HUES6 (cell line): ENCODE data around the gene CPNE2.
"Not testable (repeated sequence)": the region's sequence is repeated elsewhere in the genome, so short reads cannot be mapped to it uniquely, and the experiment has no call there.

Source experiments
- H3K27ac ChIP-seq: 2 replicates; pipeline ENCODE4 v1.7.0; 2013; ENCODE audit warnings: low read depth, mild to moderate bottlenecking, low read length, inconsistent platforms
- H3K27me3 ChIP-seq: 2 replicates; pipeline ENCODE4 v1.6.1; 2013; ENCODE audit warnings: low read length; ENCODE audit not compliant: control insufficient read depth, insufficient read depth
- H3K36me3 ChIP-seq: 2 replicates; pipeline ENCODE4 v1.6.1; 2013; ENCODE audit warnings: low read length; ENCODE audit not compliant: control insufficient read depth, insufficient read depth
- H3K4me1 ChIP-seq: 2 replicates; pipeline ENCODE4 v1.6.1; 2013; ENCODE audit warnings: low read length; ENCODE audit not compliant: control insufficient read depth, insufficient read depth
- H3K4me3 ChIP-seq: 2 replicates; pipeline ENCODE4 v1.5.1; 2013; ENCODE audit warnings: low read depth, low read length
- H3K9ac ChIP-seq: one replicate; pipeline ENCODE4 v1.6.1; 2013; ENCODE audit warnings: mild to moderate bottlenecking, low read length
- H3K9me3 ChIP-seq: 2 replicates; pipeline ENCODE4 v1.6.1; 2013; ENCODE audit warnings: low read depth, low read length; ENCODE audit not compliant: control insufficient read depth, insufficient read depth

CPNE2 gene

DNA sequence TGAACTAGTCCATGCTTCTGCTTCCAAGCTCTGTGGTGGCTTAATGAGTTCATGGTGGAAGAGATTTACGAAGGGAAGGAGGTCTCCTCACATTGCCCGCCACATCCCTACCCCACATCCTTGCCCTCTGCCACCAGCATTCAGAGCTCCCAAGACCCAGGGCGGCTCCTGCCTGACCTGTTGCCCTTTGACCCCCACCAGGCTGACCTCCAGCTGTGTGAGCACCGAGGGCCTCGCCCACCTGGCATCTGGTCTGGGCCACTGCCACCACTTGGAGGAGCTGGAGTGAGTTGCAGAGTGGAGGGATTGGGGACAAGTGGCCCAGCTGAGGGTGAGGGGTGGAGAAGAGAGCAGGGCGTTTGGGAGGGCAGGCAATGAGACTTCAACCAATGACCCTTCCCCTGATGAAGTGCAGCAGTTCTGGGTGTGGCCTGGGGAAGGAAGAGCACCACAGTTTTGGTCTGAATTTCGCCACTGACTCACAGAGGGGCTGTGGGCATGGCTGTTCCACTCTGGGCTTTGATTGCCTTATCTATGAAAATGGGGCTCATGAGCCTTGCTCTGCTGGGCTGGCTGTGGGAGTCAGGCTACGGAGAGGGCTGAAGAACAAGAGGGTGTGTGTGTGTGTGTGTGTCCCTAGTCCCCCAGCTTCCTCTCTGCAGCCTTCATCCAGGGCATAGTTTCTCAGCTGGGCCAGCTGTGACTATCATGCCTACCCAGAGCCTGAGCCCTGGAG lies 22.6 kb upstream of the CPNE2 start:
- Histone ChIP-seq H3K4me3 (no peak overlapping the region), H3K4me1 (peaks cover 7% of the 10 kb centered on the region; the same call in 1 of the 2 replicates), H3K27me3 (no peaks in the 10 kb centered on the region), H3K9ac (no peak overlapping the region), H3K27ac (no peak overlapping the region), H3K36me3 (no peaks in the 10 kb centered on the region), H3K9me3 (no peaks in the 10 kb centered on the region)

DNA sequence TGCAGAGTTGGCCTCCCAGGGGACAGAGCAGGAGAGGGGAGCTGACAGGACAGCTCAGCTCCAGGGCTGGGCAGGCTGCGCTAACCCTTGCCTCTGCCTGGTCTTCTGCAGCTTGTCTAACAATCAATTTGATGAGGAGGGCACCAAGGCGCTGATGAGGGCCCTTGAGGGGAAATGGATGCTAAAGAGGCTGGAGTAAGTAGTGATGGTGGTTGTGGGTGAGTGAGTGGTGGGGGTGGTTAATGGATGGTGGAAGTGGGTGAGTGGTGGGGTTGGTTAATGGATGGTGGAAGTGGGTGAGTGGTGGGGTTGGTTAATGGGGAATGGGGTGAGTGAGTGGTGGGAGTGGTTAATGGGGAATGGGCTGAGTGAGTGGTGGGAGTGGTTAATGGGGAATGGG lies 22.0 kb upstream of the CPNE2 start:
- Histone ChIP-seq H3K9me3 (no peaks in the 10 kb centered on the region), H3K4me3 (no peak overlapping the region), H3K27ac (no peak overlapping the region), H3K4me1 (peaks cover 7% of the 10 kb centered on the region; the same call in 1 of the 2 replicates), H3K9ac (no peak overlapping the region), H3K36me3 (no peaks in the 10 kb centered on the region), H3K27me3 (no peaks in the 10 kb centered on the region)

DNA sequence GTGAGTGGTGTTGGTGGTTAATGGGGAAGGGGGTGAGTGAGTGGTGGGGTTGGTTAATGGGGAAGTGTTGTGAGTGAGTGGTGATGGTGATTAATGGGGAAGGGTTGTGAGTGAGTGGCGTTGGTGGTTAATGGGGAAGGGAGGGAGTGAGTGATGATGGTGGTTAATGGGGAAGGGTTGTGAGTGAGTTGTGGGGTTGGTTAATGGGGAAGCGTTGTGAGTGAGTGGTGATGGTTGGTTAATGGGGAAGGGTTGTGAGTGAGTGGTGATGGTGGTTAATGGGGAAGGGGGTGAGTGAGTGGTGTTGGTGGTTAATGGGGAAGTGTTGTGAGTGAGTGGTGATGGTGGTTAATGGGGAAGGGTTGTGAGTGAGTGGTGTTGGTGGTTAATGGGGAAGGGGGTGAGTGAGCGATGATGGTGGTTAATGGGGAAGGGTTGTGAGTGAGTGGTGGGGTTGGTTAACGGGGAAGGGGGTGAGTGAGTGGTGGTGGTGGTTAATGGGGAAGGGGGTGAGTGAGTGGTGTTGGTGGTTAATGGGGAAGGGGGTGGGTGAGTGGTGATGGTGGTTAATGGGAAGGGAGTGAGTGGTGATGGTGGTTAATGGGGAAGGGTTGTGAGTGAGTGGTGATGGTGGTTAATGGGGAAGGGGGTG lies 21.2 kb upstream of the CPNE2 start:
- not testable (repeated sequence) for H3K4me1 ChIP-seq, H3K27ac ChIP-seq, H3K36me3 ChIP-seq, H3K9ac ChIP-seq, H3K9me3 ChIP-seq, H3K4me3 ChIP-seq, H3K27me3 ChIP-seq

DNA sequence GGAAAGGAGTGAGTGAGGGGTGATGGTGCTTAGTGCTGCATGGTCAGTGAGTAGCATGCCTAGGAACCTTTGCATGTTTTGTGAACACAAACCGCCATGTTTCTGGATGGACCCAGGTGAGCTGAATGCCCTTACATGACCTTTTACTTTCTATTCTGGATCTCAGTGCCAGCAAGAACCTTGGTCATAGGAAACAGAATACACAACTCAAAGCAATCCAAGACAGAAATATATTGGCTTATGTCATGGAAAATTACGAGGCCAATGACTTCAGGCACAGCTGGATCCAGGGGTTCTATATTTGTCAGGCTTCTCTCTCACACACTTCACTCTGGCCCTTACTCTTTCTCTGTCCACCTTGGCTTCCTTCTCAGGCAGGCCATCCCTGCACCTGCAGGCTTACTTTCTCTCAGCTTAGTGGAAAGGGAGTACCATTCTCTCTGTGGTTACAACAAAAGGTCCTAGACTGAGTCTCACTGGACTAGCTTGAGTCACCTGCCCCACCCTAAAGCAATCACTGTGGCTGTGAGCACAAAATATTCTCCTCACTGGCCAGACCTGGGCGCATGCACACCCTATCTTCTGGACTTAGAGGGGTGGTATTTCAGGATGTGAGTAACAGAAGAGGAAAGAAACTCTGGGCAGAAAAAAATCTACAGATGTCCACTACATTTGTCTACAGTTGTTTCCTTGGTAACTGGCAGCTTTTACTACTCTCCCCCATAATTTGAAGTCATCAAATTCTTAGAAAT lies 20.4 kb upstream of the CPNE2 start:
- Histone ChIP-seq H3K4me3 (no peak overlapping the region), H3K9me3 (no peaks in the 10 kb centered on the region), H3K27ac (no peak overlapping the region), H3K27me3 (no peaks in the 10 kb centered on the region), H3K9ac (no peak overlapping the region), H3K36me3 (no peaks in the 10 kb centered on the region), H3K4me1 (peaks cover 12% of the 10 kb centered on the region; the same call in 1 of the 2 replicates)

DNA sequence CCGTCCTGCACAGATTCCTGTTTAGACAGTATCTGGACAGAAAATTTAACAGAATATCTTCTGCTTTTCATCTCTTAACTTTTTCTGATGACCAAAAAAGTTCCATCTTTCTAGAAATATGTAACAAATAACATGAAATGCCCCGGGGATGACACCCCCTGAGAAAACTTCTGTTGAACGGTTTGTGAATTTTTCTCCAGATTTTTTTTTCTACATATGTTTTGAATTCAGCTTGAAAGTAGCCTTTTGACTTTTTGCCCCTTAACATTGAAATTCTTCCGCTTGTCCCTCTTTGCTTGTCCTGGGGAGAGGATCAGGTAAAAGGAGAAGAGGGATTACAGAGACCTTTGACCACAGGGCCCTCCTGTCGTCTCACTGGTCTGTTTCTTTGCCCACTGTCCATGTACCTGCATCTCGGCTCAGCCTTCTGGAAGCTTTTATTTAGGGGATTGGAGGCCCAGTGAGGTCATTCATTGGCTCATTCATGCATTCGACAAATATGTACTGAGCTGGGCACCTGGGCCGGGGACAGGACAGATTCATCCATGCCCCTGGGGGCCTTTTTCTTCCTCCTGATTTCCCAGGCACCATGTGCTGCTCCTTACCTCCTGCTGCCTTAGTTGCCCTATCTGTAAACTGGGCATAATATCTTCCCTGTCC lies 19.6 kb upstream of the CPNE2 start:
- H3K9ac ChIP-seq, result no peak overlapping the region
- H3K36me3 ChIP-seq, result no peaks in the 10 kb centered on the region
- H3K4me1 ChIP-seq, result peaks cover 12% of the 10 kb centered on the region; the same call in 1 of the 2 replicates
- H3K27ac ChIP-seq, result no peak overlapping the region
- H3K4me3 ChIP-seq, result no peak overlapping the region
- no peaks in the 10 kb centered on the region for H3K27me3 ChIP-seq
- H3K9me3 ChIP-seq, result no peaks in the 10 kb centered on the region

DNA sequence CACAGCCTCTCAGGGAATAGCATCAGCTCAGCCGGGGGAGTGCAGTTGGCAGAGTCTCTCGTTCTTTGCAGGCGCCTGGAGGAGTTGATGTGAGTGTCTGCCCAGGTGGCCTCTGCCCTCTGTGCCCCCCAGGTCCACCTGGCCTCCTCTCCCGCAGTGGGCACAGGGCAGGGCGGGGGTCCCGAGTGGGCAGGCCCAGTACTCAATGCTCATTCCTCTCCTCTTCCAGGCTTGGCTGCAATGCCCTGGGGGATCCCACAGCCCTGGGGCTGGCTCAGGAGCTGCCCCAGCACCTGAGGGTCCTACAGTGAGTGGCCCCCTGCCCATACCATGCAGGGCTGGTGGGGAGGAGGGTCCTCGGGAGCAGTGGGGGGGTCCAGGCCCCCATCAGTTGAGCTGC lies 14.7 kb upstream of the CPNE2 start:
- Histone ChIP-seq H3K9ac (no peak overlapping the region), H3K27me3 (no peaks in the 10 kb centered on the region), H3K4me3 (no peak overlapping the region), H3K36me3 (no peaks in the 10 kb centered on the region), H3K27ac (no peak overlapping the region), H3K4me1 (peaks cover 5% of the 10 kb centered on the region; the same call in 1 of the 2 replicates), H3K9me3 (no peaks in the 10 kb centered on the region)

DNA sequence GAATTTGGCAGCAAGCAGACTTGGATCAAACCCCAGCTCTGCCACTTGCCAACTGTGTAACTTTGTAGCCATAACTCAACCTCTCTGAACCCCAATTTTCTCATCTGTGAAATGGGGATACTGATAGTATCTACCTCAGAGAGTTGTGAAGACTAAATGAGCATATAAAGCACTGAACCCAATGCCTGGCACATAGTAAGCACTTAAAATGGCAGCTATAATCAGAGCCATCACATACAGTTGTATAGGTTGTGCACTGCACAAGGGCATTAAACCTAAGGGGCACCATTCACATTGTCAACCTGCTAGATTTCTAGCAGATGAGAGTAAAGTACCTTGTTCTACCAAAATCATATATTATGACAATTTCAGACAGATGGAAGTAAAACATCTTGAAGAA lies 10.6 kb upstream of the CPNE2 start:
- Histone ChIP-seq H3K9me3 (no peaks in the 10 kb centered on the region), H3K4me3 (no peak overlapping the region), H3K9ac (no peak overlapping the region), H3K36me3 (no peaks in the 10 kb centered on the region), H3K27me3 (no peaks in the 10 kb centered on the region), H3K4me1 (0 out of 2 replicates have a peak, but pooled peaks cover 3% of the 10 kb centered on the region), H3K27ac (no peak overlapping the region)

DNA sequence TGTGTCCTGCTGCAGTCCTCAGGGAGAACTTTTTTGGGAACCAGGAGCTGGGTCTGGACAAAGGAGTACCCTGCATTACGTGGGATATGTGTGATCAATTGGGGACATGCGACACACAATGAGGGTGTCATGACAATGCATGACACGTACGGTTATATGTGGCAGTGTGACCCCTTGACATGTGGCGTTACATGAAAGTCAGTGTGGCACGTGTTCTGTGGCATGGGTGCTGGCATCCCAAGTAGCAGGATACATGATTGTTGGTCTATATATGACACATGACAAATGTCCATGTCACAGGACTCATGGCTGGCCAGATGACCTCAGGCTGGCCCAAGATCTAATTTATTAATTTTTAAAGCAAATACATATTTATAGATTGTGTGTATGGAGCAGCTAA lies 9.7 kb upstream of the CPNE2 start:
- H3K4me1 ChIP-seq, result 0 out of 2 replicates have a peak, but pooled peaks cover 3% of the 10 kb centered on the region
- H3K36me3 ChIP-seq, result no peaks in the 10 kb centered on the region
- H3K27me3 ChIP-seq, result no peaks in the 10 kb centered on the region
- H3K9ac ChIP-seq, result no peak overlapping the region
- no peaks in the 10 kb centered on the region for H3K9me3 ChIP-seq
- no peak overlapping the region for H3K4me3 ChIP-seq
- no peak overlapping the region for H3K27ac ChIP-seq

DNA sequence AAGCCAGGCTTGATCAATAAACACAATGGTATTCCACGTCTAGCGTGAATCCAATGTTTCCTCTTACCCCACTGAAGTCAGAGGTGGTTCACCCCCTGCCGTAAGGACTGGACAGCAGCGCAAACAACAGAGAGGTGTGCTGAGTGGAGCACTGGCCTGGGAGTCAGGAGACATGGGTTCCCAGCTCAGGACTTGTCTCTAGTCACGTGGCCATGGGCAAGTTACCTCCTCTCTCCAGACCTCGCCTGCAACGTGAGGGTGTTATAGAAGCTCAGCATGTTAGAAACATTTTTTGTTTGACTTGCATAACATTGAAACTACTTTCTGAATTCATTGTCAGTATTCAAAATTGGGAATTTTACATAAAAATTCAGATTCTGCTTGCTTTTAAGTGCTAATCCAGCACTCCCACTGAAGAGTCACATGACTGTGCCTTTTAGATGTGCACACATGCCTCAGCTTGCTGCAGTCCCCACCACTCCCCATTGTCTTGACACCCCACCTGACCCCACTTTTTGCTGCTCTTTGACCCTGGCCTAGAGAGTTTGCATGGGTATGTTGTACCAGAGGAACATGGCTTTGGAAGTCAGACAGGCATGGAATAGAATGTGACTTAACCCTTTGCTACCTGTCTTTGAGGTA lies 8.8 kb upstream of the CPNE2 start:
- Histone ChIP-seq H3K27me3 (no peaks in the 10 kb centered on the region), H3K36me3 (no peaks in the 10 kb centered on the region), H3K9me3 (no peaks in the 10 kb centered on the region), H3K4me3 (no peak overlapping the region), H3K4me1 (0 out of 2 replicates have a peak, but pooled peaks cover 3% of the 10 kb centered on the region), H3K9ac (no peak overlapping the region), H3K27ac (no peak overlapping the region)

DNA sequence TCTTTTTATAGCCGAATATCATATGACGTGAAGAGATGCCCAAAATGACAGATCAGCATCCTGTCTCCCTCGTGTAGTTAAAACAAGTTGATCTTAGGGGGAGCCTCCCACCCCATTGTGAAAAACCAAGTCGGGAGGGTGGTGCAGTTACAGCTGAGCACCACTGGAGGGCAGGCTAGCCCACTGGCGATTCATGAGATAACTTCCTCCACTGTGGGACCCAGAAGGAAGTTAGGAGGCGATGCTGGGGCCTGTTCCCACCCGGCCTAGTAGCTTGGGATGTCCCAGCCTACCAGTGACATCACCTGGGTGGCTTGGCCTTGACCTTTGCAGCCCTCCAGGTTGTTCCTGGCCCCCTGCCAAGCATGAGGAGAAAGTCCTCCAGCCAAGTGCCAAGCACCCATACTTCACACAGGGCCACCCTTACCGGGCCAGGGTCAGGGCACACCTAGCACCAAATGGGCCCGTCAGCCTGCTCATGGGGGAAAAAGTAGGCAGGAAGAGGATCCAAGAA lies 8.1 kb upstream of the CPNE2 start:
- Histone ChIP-seq H3K9ac (no peak overlapping the region), H3K4me1 (0 out of 2 replicates have a peak, but pooled peaks cover 3% of the 10 kb centered on the region)

More for the DNA sequence above, 8.1 kb upstream of the CPNE2 start:
- Histone ChIP-seq H3K4me3 (no peak overlapping the region), H3K9me3 (no peaks in the 10 kb centered on the region), H3K27me3 (no peaks in the 10 kb centered on the region), H3K36me3 (no peaks in the 10 kb centered on the region), H3K27ac (no peak overlapping the region)
